HFFc6 (cell line): ENCODE data around the gene P2RY12. TPM values are rescaled to one million over a fixed set of nuclear protein-coding genes. Genes with fewer than 3 reads are reported as not detected.

Experiments used
- DNase-seq: peaks from one replicate; pipeline ENCODE4 v3.0.0-alpha.2; 2018
- H3K27ac Mint-ChIP-seq: 2 replicates; pipeline ENCODE4 v1.8.0; 2020; ENCODE audit warnings: mild to moderate bottlenecking, mixed read lengths
- H3K27me3 Mint-ChIP-seq: 2 replicates; pipeline ENCODE4 v1.8.0; 2021; ENCODE audit warnings: mild to moderate bottlenecking, moderate library complexity, mixed read lengths; ENCODE audit not compliant: insufficient read depth
- H3K36me3 Mint-ChIP-seq: 2 replicates; pipeline ENCODE4 v1.8.0; 2021; ENCODE audit warnings: low read depth, mixed read lengths
- H3K4me1 Mint-ChIP-seq: 2 replicates; pipeline ENCODE4 v1.8.0; 2020; ENCODE audit warnings: low read depth, mixed read lengths
- H3K4me3 Mint-ChIP-seq: 2 replicates; pipeline ENCODE4 v1.8.0; 2020; ENCODE audit warnings: mild to moderate bottlenecking, moderate library complexity, mixed read lengths
- H3K9me3 Mint-ChIP-seq: 2 replicates; pipeline ENCODE4 v1.8.0; 2020; ENCODE audit warnings: mild to moderate bottlenecking, mixed read lengths
- CTCF ChIP-seq: fragments of 200-600 bp; sonication (generic); IDR thresholded peaks from 2 replicates; pipeline ENCODE4 v1.5.0; 2021; ENCODE audit warnings: antibody characterized with exemption, mild to moderate bottlenecking
- total RNA-seq, 6 experiments: library from RNA; stranded (reverse); fragmentation: NEBNext Ultra II Directional; extraction: Animal tissue kit (Norgen Biotek cat#: 25700); gene quantifications; 2 replicates in 1 of 6; 3 replicates in 5 of 6; pipeline ENCODE4 v1.2.3, GENCODE V29; 2021

P2RY12 gene
- total RNA-seq, 6 experiments from 2014 or later: not detected

- H3K4me3 Mint-ChIP-seq: no peak overlapping the region
- TF ChIP-seq CTCF: no peak
- no peaks in the 10 kb centered on the region for H3K36me3 Mint-ChIP-seq
- DNase-seq: no peak
- no peaks in the 10 kb centered on the region for H3K27me3 Mint-ChIP-seq
- no peak overlapping the region for H3K27ac Mint-ChIP-seq
- H3K9me3 Mint-ChIP-seq: no peaks in the 10 kb centered on the region
- peaks cover 8% of the 10 kb centered on the region for H3K4me1 Mint-ChIP-seq
Measured at GRCh38 chr3:151330379-151330778, 54.2 kb downstream of the P2RY12 start.

DNA sequence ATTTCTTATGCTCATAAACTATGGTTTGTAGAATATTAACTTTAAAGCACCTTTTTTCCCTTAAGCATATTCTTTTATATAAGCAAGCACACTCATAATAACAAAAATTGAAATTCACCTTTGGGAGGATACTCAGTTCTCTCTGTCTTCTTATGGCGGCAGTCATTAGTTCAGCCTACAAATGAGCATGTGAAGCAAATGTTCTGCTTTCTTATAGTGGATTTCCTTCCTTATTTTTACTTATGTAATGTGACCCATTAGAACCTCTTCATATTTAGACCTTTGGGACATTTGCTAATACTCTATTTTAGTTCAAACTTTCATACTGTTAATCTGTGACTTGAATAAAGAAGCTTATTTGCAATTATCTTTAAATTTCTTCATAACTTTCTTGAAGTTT, 55.2 kb downstream of the P2RY12 start, which contains the start of gene P2RY13:
Gene P2RY13 (minus strand): TSS at position 187 of the 400 bp plus-strand sequence. CDS start 21 bp downstream, at position 166.
- no peak for TF ChIP-seq CTCF
- Mint-ChIP-seq H3K36me3 (no peaks in the 10 kb centered on the region), H3K4me1 (peaks cover 8% of the 10 kb centered on the region), H3K27ac (no peak within 1 kb of the TSS), H3K4me3 (peak within 1 kb of the TSS; percentile 29; the same call in 1 of the 2 replicates), H3K27me3 (no peaks in the 10 kb centered on the region), H3K9me3 (no peaks in the 10 kb centered on the region)
- DNase-seq: no peak

- no peak overlapping the region for H3K27ac Mint-ChIP-seq
- H3K4me3 Mint-ChIP-seq: peak overlapping the region; percentile 29; the same call in 1 of the 2 replicates
- peaks cover 8% of the 10 kb centered on the region for H3K4me1 Mint-ChIP-seq
- TF ChIP-seq CTCF: no peak
- no peaks in the 10 kb centered on the region for H3K27me3 Mint-ChIP-seq
- DNase-seq: no peak
- H3K9me3 Mint-ChIP-seq: no peaks in the 10 kb centered on the region
- H3K36me3 Mint-ChIP-seq: no peaks in the 10 kb centered on the region
Measured at GRCh38 chr3:151328298-151328995, 56.1 kb downstream of the P2RY12 start.

DNA sequence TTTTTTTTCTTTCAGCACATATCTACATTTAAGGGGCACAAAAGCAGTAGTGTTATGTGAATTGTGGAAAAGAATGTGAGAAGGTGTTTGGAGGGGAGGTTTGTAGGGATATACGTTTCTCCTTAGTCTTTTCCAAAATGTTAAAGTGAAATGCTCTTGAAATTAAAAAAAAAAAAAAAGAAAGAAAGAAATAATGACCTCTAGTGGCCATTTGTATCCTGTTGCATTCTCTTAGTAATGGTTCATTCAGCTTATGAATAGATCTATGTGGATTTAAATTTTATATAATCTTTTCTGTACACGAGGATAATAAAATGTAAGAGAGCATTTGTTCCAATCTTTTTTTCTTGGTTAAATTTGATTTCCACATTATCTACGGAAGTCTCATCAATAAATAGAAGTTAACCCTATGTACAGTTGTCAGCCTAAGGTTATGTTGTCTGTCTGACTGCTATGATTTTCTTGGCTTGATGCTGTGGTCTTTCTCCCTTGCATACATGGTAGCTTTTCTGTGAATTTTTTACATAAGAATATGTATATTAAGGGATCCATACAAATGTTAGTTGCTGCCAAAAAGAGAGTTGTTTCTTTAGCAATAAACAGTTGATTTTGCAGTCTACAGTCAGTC, 56.9 kb downstream of the P2RY12 start:
- Mint-ChIP-seq H3K4me1 (peaks cover 8% of the 10 kb centered on the region), H3K4me3 (no peak overlapping the region), H3K27ac (no peak overlapping the region), H3K9me3 (no peaks in the 10 kb centered on the region), H3K36me3 (no peaks in the 10 kb centered on the region), H3K27me3 (no peaks in the 10 kb centered on the region)
- DNase-seq: no peak
- peak; percentile 88 for TF ChIP-seq CTCF

DNA sequence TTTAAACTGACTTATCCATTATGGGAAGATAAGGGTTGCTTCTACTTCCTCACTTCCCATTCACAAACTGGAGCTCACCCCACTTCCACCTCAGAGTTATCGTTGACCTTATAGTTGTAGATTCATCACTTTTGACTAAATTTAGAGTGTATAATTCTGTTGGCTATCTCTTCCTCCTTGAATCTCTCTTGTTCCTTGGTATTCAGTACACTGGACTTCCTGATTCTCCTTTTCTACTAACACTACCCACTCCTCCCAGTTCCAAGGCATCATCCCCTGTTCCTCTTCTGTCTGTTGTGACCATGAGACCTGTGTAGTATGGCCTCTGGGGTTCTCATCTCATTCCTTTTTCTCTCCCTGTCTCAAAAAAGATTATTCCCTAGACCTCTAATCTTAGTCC, 62.0 kb downstream of the P2RY12 start:
- no peak for DNase-seq
- TF ChIP-seq CTCF: no peak
- H3K9me3 Mint-ChIP-seq: no peaks in the 10 kb centered on the region
- H3K27ac Mint-ChIP-seq: no peak overlapping the region
- H3K36me3 Mint-ChIP-seq: no peaks in the 10 kb centered on the region
- peaks cover 25% of the 10 kb centered on the region for H3K4me1 Mint-ChIP-seq
- H3K27me3 Mint-ChIP-seq: no peaks in the 10 kb centered on the region
- H3K4me3 Mint-ChIP-seq: no peak overlapping the region
